IPS DF 6.9 (cell line): ENCODE measurements around the gene MRFAP1.

Source experiments
- DNase-seq: peaks from one replicate; pipeline ENCODE4 v3.0.0-alpha.2; 2013; ENCODE audit warnings: low read depth, low spot score
- H3K27ac ChIP-seq: one replicate; pipeline ENCODE4 v1.5.1; 2013; ENCODE audit warnings: low read length, control low read depth
- H3K27me3 ChIP-seq: 2 replicates; pipeline ENCODE4 v1.6.1; 2013; ENCODE audit warnings: mild to moderate bottlenecking, low read length; ENCODE audit not compliant: control insufficient read depth, insufficient read depth
- H3K36me3 ChIP-seq: 2 replicates; pipeline ENCODE4 v1.6.1; 2013; ENCODE audit warnings: low read length; ENCODE audit not compliant: control insufficient read depth, insufficient read depth
- H3K4me1 ChIP-seq: 2 replicates; pipeline ENCODE4 v1.6.1; 2013; ENCODE audit warnings: low read length; ENCODE audit not compliant: control insufficient read depth, insufficient read depth
- H3K4me3 ChIP-seq: 2 replicates; pipeline ENCODE4 v1.5.1; 2013; ENCODE audit warnings: mild to moderate bottlenecking, low read length
- H3K9me3 ChIP-seq: 2 replicates; pipeline ENCODE4 v1.6.1; 2013; ENCODE audit warnings: low read length, inconsistent platforms; ENCODE audit not compliant: control insufficient read depth, insufficient read depth
- WGBS: extraction: QIAGEN DNeasy Blood & Tissue Kit; methylation state at CpG from one replicate; pipeline ENCODE4 v1.1.7; 2013; ENCODE audit warnings: mixed read lengths, missing lambda C conversion rate; ENCODE audit not compliant: insufficient read length, insufficient coverage; 5-methylcytosine and 5-hydroxymethylcytosine counted together

Gene MRFAP1

DNA sequence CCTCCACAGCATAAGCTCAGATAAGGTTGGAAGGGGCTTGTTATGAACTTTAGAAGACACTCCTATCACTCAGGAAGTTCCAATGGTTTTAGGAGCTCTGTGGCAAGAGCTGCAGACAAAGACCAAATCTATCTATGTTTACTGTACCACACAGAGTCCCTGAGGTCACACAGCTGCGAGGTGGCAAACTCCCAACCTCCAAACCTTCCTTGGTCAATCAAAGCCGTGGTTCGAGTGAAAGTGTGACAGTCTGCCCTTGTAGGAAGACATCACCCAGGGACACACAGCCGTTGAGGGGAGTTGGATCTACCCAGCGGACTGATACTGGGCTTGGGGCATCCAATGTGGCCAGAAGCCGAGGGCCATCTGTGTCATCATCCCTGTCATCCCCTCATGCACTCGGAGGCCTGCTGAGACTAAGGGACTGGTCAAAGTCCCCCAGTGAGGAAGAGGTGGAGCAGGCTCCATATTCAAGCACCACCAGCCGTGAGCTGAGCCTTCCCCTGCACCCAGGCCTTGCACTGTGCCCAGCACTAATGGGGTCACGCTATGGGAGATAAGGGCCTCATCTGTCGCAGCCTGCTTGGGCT lies 38.7 kb upstream of the MRFAP1 start:
- Histone ChIP-seq H3K4me1 (no peaks in the 10 kb centered on the region), H3K9me3 (no peaks in the 10 kb centered on the region), H3K36me3 (0 out of 2 replicates have a peak, but pooled peaks cover 2% of the 10 kb centered on the region), H3K27me3 (no peaks in the 10 kb centered on the region), H3K4me3 (no peak overlapping the region), H3K27ac (no peak overlapping the region)
- DNase-seq, result no peak
- WGBS, result no CpG with 5 or more reads among the region's 10 CpGs

DNA sequence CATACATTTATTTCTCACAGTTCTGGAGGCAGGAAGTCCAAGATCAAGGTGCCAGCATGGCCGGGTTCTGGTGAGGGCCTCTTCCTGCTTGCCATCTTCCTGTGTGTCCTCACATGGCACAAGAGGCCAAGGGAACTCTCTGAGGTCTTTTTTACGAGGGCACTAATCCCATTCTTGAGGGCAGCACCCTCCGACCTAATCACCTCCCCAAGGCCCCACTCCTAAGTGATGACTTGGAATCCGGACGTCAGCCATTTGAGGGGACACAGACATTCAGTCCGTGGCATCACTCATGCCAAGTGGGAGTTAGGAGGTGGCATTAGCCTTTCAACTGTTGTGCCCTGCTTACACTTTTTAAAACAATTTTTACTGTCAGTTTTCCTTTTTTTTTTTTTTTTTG lies 38.2 kb upstream of the MRFAP1 start:
- WGBS, result no CpG with 5 or more reads among the region's 6 CpGs
- DNase-seq, result no peak
- Histone ChIP-seq H3K4me1 (no peaks in the 10 kb centered on the region), H3K9me3 (no peaks in the 10 kb centered on the region), H3K27me3 (no peaks in the 10 kb centered on the region), H3K36me3 (0 out of 2 replicates have a peak, but pooled peaks cover 2% of the 10 kb centered on the region), H3K4me3 (no peak overlapping the region), H3K27ac (no peak overlapping the region)

DNA sequence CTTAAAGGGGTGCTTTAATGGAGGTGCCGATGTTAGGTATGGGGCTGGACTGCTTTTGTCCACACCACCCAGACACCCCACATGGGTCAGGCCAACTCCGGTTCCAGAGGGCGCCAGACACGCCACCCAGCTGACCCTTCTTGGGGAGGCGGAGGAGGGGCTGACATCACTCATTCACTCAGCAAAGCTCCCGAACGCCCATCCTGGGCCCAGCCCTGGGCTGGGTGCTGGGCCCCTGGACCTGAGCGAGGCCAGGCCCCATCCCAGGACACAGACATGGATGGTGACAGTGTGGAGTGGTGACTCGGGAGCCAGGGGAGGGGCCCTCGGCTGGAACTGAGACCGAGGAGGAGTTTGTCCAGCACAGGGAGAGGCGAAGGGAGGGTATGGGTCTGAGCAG lies 37.4 kb upstream of the MRFAP1 start:
- no peak overlapping the region for H3K4me3 ChIP-seq
- no peak for DNase-seq
- no peaks in the 10 kb centered on the region for H3K9me3 ChIP-seq
- H3K27ac ChIP-seq, result no peak overlapping the region
- H3K27me3 ChIP-seq, result no peaks in the 10 kb centered on the region
- H3K36me3 ChIP-seq, result 0 out of 2 replicates have a peak, but pooled peaks cover 2% of the 10 kb centered on the region
- no peaks in the 10 kb centered on the region for H3K4me1 ChIP-seq
- no CpG with 5 or more reads among the region's 12 CpGs for WGBS

DNA sequence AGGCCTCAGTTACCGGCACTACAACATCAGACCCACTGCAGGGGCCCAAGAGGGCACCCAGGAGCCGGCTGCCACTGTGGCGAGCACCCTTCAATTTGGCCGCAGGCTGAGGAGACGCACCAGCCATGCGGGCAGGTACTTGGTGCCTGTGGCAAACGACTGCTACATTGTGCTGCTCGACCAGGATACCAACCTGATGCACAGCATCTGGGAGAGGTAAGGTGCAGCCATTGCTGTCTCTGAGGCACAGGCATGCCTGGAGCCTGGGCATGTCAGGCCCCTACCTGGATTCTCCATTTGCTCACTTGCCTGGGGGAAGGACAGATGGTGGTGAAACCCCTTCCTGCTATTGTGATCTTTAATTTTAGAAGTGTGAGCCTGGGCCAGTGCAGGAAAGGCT lies 35.4 kb upstream of the MRFAP1 start:
- no peaks in the 10 kb centered on the region for H3K27me3 ChIP-seq
- no CpG with 5 or more reads among the region's 8 CpGs for WGBS
- no peak for DNase-seq
- H3K36me3 ChIP-seq, result peaks cover 2% of the 10 kb centered on the region; the same call in 1 of the 2 replicates
- no peak overlapping the region for H3K4me3 ChIP-seq
- H3K27ac ChIP-seq, result no peak overlapping the region
- H3K9me3 ChIP-seq, result no peaks in the 10 kb centered on the region
- H3K4me1 ChIP-seq, result no peaks in the 10 kb centered on the region

DNA sequence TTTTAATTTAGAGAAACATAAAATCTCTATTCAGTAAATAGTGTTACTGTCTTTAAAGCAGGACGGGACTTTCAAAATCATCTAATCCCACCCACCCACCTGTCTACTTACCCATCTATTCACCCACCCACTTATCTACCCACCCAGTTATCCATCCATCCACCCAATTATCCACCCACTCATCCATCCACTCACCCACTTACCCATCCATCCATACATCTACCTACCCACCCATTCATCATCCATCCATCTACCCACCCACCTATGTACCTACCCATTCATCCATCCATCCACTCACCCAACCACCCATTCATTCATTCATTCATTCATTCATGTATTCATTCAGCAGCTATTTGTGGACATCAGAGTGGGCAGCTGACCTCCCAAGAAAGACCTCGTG lies 34.9 kb upstream of the MRFAP1 start:
- H3K4me1 ChIP-seq, result no peaks in the 10 kb centered on the region
- DNase-seq, result no peak
- H3K27me3 ChIP-seq, result no peaks in the 10 kb centered on the region
- H3K27ac ChIP-seq, result no peak overlapping the region
- peaks cover 2% of the 10 kb centered on the region; the same call in 1 of the 2 replicates for H3K36me3 ChIP-seq
- H3K9me3 ChIP-seq, result no peaks in the 10 kb centered on the region
- no CpG with 5 or more reads among the region's 2 CpGs for WGBS
- H3K4me3 ChIP-seq, result no peak overlapping the region

DNA sequence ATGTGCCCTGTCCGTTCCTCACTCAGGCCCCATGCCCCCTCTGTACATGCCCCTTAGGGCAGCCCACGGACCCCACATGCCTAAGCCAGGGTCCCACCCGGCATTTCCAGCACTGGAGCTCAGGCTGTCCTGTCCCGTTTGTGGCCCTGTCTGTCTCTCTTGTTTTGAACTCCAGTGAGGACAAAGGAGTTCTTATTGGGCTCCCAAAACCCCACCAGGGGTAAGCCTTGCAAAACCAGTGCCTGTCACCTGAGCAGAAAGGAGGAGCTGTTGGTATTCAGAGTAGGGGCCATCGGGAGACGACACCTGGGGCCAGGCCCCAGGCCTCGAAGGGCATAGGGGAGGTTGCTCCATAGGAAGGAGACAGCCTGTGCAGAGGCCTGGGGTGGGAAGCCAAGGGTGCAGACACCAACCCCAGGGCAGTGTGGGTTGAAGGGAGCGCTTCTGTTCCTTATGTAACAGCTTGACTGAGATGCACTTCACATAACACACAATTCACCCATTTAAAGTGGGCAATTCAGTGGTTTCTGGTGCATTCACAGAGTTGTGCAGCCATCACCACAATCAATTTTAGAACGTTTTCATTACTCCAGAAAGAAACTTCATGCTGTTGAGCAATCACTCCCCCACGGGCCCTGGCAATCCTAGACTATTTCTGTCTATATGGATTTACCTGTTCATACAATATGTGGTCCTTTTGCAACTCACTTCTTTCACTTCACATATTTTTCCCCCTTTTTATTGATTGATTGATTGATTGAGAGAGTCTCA lies 33.8 kb upstream of the MRFAP1 start:
- DNase-seq, result no peak
- no peaks in the 10 kb centered on the region for H3K27me3 ChIP-seq
- no peak overlapping the region for H3K4me3 ChIP-seq
- no peaks in the 10 kb centered on the region for H3K4me1 ChIP-seq
- no peaks in the 10 kb centered on the region for H3K9me3 ChIP-seq
- no peak overlapping the region for H3K27ac ChIP-seq
- peaks cover 2% of the 10 kb centered on the region; the same call in 1 of the 2 replicates for H3K36me3 ChIP-seq
- no CpG with 5 or more reads among the region's 10 CpGs for WGBS

DNA sequence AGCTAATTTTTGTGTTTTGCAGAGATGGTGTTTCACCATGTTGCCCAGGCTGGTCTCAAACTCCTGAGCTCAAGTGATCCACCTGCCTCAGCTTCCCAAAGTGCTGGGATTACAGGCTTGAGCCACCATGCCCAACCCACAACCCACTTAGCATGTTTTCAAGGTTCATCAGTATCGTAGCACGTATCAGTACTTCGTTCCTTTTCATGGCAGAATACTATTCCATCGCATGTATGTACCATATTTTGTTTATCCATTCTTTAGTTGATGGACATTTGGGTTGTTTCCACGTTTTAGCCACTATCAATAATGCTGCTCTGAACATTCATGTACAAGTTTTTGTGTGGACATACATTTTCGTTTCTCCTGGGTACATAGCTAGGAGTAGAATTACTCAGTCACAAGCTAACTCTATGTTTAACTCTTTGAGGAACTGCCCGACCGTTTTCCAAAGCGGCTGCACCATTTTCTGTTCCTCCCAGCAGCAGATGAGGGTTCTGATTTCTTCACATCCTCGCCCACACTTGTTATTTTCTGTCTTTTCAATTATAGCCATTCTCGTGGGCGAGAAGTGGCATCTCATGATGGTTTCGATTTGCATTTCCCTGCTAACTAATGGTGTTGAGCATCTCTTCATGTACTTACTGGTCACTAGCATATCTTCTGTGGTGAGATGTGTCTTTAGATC lies 33.0 kb upstream of the MRFAP1 start:
- Histone ChIP-seq H3K27ac (no peak overlapping the region), H3K9me3 (no peaks in the 10 kb centered on the region), H3K36me3 (peaks cover 2% of the 10 kb centered on the region; the same call in 1 of the 2 replicates), H3K27me3 (no peaks in the 10 kb centered on the region), H3K4me1 (no peaks in the 10 kb centered on the region), H3K4me3 (no peak overlapping the region)
- no CpG with 5 or more reads among the region's 13 CpGs for WGBS
- DNase-seq, result no peak

DNA sequence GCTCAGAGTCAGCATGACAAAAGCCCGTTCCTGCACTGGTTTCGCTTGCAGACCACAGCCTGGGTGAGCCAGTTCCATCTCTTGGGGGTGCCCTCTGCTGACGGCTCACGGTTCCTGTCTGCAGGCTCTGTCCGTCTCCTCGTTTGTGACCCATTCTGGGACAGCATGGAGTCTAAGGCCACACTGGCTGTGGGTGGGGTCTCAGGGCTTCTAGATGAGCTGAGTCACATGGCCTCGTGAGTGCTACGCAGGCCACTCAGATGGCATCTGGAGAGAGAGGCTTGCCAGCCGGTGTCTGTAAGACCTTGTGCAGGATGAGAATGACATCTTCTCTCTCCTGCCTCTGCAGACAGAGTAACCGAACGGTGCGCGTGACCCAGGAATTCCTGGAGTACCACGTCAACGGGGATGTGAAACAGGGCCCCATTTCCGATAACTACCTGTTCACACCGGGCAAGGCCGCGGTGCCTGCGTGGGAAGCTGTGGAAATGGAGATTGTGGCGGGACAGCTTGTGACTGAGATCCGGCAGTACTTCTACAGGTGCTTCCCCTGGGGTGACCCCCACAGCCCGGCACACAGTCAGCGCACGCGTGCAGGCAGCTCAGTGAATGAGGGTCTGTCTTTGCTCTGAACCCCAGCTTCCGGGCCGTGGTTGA lies 31.6 kb upstream of the MRFAP1 start:
- peaks cover 2% of the 10 kb centered on the region; the same call in 1 of the 2 replicates for H3K36me3 ChIP-seq
- H3K27me3 ChIP-seq, result no peaks in the 10 kb centered on the region
- H3K4me3 ChIP-seq, result no peak overlapping the region
- no peaks in the 10 kb centered on the region for H3K9me3 ChIP-seq
- no peak for DNase-seq
- no peak overlapping the region for H3K27ac ChIP-seq
- WGBS, result no CpG with 5 or more reads among the region's 28 CpGs
- H3K4me1 ChIP-seq, result no peaks in the 10 kb centered on the region

DNA sequence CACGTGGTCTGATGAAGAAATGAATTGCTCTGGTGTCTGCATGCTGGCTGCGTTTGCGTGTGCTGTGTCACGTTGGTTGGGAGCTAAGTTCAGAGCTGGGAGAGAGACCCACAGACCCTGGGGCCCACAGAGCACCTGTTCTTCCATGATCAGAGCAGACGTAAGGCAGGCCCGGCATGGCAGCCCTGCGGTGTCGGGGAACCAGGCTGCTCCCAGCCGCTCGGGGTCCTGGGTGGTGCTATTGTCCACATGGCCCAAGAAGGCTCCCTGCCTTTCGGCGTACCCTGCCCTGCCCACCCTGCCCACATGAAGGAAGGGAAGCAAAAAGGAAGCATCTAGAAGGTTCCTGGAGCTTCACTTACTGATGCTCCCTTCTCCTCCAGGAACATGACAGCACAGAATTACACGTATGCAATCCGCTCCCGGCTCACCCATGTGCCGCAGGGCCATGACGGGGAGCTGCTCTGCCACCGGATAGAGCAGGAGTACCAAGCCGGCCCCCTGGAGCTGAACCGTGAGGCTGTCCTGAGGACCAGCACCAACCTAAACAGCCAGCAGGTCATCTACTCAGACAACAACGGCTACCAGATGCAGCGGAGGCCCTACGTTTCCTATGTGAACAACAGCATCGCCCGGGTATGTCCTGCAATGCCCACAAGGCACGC lies 30.9 kb upstream of the MRFAP1 start:
- Histone ChIP-seq H3K36me3 (peaks cover 2% of the 10 kb centered on the region; the same call in 1 of the 2 replicates), H3K4me1 (no peaks in the 10 kb centered on the region), H3K9me3 (no peaks in the 10 kb centered on the region), H3K27ac (no peak overlapping the region), H3K27me3 (no peaks in the 10 kb centered on the region), H3K4me3 (no peak overlapping the region)
- DNase-seq, result no peak
- WGBS, result no CpG with 5 or more reads among the region's 26 CpGs
